GM21619 (cell line): ENCODE data around the gene DST.

Source experiments
- ATAC-seq: cut with Tn5 transposase; IDR thresholded peaks from one replicate; pipeline ENCODE4 v1.9.1; 2021; ENCODE audit not compliant: unreplicated experiment

The DST gene

DNA sequence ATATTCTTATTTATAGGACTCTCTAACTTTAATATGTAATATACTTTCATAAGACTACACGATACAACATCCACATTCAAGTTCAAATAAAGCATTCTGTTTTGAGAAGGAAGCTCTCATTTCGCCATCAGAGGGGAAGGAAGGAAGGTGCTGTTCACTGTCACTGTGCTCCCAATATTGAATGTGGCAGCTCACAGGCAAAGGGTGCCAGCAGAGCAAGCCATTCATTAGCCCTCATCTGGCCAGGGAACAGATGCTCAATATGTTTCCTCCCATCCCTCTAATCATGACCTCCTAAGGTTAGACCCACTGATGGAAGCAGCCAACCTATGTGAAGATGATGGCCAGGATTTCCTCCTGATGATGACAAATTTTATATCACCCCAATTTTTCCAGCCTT lies 154.4 kb downstream of the DST start:
- no peak for ATAC-seq

DNA sequence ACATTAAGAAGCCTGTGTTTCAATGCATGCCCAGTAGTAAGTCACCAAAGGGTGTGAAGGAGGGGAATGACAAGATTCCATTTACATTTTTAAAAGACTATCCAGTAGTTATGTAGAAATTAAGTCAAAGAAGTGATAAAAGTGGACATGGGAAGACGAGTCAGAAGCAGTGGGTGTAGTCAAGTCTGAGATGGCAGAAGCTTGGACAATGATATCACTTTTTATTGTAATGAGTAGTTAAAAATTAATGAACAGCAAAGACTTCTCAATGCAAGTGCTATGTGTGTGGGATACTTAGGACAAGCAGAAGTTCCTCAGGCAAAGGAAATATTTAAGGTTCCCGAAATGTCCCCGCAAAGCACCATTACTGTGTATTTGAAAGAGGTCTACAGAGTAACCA lies 156.0 kb downstream of the DST start:
- no peak for ATAC-seq

DNA sequence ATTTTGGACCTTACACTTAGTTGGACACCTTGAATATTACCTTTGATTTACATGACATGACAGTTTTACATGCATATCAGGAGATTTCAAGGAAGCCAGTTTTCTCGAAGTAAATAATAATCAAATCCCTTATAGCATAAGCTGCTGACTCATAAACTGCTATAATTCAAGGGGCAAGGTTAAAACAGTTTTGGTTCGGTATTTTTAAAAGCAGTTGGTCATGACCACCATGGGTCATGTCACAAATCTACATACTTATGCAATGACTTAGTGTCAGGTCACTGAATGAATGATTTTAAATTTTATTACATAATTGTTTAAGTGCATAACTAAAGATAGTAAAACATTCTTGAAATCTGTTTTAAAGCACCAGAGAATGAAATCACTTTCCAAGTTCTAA lies 158.0 kb downstream of the DST start:
- no peak for ATAC-seq

DNA sequence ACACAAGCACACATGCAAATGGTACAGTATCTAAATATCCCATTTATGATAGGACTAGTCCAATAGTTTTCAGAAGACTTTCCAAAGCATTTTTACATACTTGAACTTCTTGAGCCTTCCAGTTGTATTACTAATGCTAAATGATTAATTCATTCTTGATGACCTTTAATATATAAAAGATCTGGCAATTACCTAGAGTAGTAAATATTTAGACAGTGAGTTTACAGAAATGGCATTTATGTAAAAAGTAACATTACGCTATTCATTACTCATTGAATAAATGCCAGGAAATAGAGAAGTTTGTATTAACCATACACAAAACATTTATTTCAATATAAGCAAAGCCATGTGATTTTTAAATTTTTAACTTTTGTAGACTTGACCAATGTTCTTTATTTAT lies 158.8 kb downstream of the DST start:
- ATAC-seq: no peak

DNA sequence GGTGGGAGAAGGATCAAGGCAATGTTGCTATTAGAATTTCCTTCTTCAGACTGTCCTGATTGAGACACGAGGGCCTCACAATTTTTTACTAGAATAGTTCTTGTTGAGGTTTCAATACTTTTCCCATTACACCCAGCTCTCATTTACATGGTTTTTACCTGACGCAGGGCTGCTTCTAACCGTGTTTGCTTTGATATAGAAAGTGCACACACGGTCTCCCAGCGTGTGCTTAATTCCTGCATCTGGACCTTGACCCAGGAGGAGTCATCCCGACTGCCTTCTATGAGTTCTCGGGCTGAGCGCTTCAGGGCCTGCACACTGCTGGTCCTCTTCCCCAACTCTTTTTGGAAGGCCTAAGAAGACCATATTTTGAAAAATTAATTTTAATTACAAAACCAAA lies 160.2 kb downstream of the DST start:
- no peak for ATAC-seq

DNA sequence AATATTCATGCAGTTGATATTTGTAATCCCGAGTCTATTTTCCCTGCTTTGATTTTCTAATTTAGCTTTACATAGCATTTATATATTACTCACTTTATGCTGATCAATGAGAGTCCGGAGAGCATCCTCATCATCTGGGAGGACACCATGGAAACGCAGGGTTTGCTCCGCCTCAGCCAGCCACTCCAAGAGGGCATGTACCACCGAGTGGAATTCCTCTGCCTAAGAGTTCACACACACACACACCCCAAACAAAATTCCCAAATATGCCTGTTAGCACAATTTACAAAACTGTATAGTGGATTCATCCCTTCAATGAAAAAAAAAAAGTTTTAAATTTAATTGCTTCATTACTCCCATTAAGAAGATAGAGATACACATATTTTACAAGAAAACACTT lies 160.7 kb downstream of the DST start:
- no peak for ATAC-seq

DNA sequence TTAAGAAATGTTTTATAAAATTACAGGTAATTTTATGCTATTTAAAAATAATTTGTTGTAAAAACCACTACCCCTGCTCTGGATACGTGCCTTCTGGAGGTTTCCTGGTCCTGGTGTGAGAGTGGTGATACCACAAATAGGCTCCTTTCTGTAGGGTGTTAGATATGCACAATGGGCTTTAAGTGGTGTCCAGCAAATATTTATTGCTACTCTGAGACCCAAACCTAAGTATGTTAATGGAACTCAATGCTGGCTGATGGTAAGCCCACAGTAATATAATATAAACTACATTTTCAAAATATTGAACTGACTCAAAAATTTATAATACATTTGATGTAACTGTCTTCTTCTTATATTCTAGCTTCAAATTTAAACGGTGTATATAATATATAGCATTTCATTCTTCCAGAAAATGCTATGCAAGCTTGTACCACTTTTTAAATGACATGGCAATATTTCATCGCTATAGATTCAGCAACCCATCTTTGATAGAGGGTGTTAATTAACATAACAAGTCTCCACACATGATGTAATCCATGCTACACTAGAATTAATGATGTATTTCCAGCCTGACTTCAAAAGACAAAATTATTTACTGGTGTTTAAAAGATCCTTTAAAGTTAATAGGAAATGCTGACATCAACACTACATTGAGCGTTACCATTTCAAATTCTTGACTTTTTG lies 161.9 kb downstream of the DST start:
- ATAC-seq: no peak

DNA sequence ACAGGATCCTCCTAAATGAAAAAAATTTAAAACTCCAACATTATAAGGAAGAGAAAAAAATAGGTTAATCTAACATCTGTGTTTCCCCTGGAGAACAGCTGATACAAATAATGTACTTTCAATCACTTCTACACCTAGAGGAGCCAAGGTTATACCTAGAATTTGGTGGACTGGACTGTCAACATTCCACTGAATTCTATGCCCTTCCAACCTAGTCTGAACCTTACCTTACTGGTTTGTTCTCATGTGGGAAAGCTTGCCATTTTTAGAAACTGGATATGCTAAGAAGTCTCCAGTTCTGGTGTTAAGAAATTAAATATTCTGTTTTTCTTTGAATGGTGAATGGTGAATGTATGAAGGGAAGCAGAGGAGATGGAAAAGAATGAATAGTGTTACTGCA lies 162.4 kb downstream of the DST start:
- ATAC-seq: no peak

DNA sequence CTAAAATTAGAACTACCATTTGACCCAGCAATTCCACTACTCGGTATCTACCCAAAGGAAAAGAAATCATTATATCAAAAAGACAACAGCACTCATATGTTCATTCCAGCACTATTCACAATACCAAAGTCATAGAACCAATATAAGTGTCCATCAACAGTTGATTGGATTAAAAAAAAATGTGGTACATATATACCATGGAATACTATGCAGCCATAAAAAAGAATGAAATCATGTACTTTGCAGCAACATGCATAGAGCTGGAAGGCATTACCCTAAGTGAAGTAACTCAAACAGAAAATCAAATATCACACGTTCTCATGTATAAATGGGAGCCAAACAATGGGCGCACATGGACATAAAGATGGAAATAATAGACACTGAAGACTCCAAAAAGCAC lies 163.3 kb downstream of the DST start:
- ATAC-seq: no peak

DNA sequence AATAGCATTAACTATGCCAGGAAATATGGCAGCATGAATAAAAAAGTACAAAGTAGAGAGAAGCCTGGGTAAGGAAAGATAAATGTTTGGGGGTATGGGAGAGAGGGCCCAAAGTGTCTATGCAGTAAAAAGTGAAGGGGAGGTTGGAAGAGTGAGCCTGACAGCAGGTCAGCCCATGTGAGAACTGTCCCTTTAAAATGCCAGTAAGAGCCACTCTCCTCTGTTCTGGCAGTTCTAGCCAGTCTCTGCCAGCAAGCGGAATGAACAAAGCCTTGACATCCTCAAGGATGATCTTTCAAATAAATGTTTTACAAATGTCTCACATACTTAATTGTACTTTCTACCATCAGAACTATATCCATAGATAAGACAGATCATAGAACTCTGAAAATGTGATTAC lies 164.5 kb downstream of the DST start:
- no peak for ATAC-seq

DNA sequence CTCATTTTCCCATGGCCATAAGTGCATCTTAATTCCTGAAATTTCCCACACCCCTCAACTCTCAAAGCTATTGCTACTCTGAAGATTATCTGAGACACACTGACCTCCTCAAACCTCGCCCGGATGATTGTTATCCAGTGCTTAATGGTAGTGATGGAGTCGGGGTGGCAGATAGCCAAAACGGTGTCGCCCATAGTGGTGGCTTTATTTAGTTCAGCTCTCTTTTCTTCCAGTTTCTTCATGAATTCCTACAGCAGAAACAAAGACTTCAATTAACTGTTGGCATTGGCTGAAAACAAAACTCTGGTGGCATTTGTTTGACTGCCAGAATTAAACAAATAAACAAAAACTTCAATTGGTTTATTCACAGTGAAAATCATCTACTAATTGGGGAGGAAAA lies 165.4 kb downstream of the DST start:
- no peak for ATAC-seq

DNA sequence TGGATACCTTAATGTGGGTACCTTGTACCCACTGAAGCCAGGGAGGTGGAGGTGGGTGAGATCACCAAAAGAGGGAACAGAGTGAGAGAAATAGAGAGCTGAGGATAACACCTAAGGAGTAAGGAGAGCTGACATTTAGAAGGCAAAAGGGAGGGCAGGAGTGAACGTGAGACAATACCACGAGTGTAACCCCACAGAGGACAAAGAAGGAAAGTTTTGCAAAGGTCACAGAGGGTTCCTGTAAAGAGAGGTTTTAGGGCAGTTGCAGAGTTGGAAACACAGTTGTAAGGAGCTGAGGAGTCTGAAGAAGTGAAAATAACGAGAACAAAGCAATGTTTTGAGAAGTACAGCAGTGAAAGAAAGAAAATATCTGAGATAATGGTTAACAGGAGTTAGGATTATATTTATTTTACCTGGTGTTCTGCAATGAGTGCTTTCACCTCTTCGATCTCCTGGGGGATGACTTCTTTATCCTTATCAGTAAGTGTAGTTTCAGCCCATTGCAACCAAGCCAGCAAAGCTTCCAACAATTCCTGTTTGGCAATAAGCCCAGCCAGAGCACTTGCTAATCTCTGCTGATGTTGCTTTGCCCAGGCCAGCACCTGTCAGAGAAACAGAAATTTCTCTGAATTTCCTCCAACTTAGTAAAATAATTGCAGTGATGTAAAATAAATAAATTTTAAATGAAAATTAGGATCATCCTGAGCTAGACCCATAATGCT lies 166.8 kb downstream of the DST start:
- ATAC-seq: no peak

DNA sequence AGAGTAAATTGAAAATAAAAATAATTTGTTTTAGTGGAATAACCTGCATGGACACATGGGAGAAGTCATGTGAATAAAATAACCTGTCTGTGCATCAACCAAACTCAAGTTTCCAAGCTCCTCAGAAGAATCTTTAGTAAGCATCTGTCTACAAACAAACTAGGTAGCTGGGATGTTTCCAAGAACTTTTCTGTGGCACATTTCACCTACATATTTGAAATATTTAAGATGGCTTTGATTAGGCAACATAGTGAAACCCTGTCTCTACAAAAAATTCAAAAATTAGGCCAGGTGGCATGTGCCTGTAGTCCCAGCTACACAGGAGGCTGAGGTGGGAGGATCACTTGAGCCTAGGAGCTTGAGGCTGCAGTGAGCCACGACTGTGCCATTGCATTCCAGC lies 168.2 kb downstream of the DST start:
- no peak for ATAC-seq

DNA sequence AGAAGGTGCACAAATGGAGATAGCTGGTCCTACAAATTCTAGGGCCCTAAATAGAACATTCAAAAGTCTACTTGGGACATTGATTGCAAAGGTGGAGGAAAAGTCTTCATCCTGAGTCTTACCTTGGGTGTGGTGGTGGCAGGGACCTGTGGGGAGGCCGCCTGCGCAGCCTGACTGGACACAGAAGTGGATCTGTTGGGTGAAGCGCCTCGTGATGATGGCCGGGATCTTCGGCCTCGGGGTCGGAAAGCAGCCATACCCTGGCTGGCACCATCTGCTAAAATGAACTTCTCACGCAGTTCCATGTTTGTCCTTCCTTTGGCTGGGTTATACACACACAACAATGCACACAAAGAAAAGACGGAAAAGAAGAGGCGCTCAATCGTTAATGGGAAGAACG lies 179.2 kb downstream of the DST start:
- ATAC-seq: no peak

DNA sequence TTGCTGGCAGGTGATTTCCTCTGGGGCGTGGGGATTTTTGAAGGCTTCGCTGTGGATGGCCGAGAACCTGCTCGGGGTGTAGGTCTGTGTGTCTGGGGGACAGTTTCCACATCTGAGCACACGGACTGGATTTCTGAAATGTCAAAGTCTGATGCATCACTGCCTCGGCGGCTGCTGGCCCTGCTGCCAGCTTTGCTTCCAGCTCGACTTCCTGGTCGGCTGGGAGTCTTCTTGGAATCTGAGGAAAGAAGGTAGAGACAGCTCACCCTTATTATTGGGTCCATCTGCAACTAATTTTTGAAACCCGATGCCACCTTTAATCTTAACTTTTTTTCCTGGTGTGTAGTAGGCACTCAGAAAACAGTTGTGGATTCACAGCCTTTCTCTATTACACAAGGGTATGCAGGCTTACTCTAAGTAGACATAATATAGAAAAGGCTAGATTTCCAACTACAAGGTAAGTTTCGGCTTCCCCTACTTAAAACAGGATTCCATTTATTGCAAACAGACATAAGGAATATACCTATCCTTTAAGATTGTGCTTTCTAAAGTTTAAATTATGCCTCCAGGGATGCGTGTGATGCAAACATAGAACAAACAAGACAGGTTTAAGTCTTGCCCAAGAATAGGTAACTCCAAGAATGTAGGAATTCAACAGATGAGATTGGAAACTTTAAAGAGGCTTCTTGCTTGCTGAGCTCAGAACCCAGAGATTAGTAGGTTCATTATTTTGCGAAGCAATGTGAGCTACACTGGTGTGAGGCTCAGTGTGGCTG lies 183.5 kb downstream of the DST start:
- no peak for ATAC-seq

DNA sequence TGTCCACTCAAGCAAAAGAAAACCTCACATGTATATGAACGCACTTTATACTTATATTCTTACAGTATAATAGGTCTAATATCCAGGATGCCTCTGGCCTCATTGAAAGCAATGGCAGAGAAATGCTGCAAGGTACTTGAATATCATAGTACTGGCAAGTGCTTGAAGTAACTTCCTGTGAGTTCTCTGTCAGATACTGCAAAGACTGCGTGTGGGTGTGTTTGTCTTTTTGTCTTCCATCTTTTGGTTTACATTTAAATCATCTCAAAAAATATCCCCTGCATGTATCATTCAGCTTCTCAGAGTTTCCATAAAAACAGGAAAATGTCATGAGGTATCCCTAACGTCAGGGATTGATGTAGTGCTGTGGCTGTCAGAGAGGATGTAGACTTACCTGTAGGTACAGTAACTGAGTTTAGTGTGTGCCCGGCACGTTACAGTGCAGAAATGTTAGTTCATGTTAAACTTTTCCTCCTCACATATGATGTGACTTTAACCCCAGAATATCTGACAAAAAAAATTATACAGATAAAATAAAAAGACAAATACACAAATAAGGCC lies 184.3 kb downstream of the DST start:
- no peak for ATAC-seq

DNA sequence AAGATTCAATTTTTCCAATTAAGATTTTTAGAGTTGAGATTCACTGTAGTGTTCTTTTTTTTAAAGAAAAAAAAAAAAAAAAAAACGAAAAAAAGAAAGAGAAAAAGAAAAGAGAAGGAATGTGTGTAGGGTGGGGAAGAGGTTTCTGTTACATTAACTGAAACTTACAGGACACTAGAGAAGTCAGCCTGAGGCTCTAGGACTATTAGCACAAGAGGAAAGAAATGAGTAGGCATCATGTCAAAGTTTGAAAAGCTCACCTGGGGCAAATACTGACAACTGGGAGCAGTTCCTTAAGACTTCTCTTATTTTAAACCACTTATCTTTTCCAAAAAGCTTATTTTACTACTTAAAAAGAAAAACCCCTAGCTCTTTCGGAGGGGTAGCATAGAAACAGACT lies 185.9 kb downstream of the DST start:
- no peak for ATAC-seq

DNA sequence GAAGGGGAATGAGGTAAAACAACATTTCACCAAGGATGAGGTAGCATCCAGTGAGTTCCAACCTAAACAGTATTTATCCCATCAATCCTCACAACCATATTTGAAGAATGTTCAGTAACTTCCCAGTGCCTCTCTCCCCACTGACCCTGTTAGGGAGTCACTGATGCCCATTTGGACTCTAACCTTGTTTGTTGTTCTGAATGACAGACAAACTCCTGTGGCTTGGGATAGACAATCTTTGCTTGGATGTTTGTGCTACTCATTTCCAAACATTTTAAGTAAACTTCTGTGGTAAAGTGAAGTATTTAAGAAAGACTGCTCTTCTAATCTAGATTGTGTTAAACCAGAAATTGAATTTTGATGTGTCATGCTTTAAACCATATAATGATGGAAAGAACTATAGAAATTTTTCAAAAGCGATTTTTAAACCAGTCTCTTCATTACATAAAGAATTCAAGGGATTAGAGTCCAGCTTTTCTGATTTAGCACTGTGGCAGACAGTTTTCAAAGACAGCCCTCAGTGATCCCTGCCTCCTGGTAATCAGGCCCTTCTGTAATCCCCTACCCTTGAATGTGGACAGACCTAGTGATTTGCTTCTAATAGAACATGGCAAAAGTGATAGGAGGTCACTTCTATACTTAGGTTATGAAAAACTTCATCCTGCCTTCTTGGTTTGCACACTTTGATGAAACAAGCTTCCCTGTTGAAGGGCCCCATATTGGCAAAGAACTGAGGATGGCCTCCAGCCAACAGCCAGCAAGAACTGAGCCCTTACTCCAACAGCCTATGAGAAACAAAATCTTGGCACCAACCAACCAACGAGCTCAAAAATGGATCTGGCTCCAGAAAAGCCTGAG lies 191.6 kb downstream of the DST start:
- ATAC-seq: no peak

DNA sequence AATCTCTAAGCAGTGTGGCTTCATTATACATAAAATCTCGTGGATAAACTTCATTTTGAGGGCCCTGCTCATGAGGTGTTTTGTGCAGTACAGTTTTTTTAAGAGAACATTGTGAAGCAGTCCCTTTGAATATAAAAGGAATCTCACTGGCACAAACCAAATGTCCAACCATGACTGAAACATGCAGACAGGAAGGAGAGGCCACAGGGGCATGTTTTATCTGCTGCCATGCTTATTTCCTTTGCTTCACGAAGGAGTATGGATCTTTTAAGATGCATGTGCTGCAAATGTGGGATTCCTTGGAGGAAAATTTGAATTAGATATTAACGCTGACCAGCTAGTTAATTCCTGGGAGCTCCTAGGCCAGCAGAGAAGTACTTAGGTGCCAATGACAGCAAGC lies 192.3 kb downstream of the DST start:
- ATAC-seq: no peak

DNA sequence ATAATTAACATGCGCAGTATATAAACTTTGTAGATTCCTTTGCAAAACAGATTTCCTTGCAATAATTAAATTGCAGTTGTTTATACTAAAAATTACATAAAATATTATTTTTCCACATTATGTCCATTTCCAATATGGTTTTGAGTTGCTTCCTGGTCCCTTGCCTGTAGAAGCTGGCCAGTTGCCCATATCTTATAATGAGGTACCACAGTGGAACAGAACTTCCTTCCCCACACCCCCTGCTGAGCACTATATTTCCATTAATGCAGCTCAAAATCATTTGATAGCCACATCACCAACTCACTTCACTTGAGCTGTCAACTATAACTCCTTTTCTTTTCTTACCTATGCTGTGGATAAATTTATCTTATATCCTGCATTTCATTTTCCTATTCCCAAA lies 194.6 kb downstream of the DST start:
- ATAC-seq: no peak

DNA sequence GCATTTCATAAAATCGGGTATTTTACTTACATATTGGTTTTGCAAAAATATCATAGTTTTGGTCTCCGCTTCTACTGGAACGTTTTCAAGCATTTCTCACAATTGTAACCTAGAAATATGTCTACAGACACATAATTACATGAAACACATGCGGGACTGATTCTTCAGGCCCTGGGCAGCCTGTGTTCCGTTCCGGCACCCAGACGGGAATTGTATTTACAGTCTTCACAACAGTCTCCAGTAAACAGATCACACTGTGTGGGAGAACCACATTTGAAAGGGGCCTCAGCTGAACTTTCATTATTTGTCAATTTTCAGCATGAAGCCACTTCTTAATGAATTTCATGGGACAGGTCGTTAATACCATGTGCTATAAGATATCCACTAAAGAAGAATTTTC lies 196.9 kb downstream of the DST start:
- no peak for ATAC-seq
